Putamen (tissue), 1 donor: ENCODE data around the gene TMEM132C.
"Not testable (repeated sequence)": the region's sequence is repeated elsewhere in the genome, so short reads cannot be mapped to it uniquely, and the experiment has no call there.

Source experiments
- DNase-seq: peaks from one replicate; pipeline ENCODE4 v3.0.0-alpha.2; 2016; ENCODE audit warnings: low spot score

Gene TMEM132C

DNA sequence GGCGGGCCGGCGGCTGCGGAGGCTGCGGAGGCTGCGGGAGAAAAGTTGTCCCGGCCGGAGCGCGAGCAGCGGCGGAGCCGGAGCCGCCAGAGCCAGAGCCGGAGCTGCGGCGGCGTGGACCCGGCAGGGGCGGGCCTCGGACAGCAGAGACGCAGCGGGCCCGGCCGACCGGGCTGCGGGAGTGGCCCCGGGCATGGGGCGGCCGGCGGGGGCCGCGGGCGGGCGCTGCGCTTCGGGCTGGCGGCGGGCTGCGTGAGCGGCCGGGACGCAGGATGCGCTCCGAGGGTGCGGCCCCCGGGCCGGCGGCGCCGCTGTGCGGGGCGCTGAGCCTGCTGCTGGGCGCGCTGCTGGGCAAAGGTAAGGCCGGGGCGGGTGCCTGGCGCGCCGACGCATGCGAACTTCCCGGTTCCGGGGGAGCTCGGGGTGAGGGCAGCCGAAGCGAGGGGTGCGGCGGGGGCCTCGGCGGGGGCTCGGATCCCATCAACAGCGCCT, at the start of gene TMEM132C:
TMEM132C (plus strand) TSS at position 40 of the 492 bp plus-strand sequence; CDS start at position 273, 233 bp downstream.
- no peak for DNase-seq

- DNase-seq, result no peak
These were observed 42.7 kb upstream of the TMEM132C start for GRCh38 chr12:128224226-128224625.

GRCh38 chr12:128228581-128228980, 38.4 kb upstream of the TMEM132C start:
- no peak for DNase-seq

DNA sequence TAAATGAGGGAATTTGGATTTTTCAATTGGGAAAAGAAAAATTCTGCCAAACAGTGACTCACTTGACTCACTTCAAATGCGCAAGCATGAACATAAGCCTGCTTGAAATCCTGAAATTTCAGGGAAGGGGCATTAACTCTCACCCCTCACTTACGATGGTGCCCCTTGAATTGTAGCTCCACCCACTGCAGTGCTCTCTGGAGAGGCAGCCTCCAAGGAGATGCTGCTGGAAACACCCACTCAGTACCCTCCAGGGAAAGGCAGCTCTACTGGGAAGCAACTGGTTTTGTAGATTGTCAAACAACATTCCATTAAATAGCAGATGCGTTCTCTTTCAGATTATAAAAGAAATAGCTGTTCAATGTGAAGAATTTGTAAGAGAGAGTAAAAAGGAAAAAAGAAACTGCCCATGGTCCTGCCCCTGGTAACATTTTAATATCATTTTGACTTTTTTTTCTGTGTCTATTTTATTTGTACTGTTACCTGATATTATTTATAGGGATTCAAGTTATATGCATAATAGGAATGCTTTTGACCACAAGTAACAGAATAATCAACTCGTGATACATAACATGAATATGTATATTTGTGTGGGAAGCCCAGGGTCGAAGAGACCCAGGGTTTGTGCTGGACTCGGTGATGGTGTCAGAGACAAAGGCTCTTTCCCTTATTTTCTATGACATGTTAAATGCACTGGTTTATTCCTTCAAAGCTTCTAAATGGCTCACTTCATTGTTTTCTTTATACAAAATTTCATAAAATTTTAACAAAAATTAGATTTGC, 31.1 kb upstream of the TMEM132C start:
- no peak for DNase-seq

GRCh38 chr12:128236525-128236924, 30.4 kb upstream of the TMEM132C start:
- DNase-seq, result no peak

DNA sequence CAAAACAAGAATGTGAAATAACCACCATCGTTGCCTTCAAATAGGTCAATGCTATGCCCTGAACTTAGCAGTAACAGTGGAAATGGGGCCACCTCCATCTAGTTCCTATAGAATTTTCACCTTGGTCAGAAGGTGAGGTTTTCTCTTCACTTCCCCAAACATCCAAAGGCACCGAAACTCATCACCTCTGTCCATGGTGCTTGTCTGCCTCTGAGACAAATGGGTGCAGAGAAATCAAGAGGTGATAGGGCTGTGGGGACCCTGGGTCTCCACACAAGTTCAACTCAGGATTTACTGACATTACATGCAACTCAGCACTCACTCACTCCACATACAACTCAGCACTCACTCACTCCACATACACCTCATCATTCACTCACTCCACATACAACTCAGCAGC, 26.2 kb upstream of the TMEM132C start:
- DNase-seq, result no peak

DNA sequence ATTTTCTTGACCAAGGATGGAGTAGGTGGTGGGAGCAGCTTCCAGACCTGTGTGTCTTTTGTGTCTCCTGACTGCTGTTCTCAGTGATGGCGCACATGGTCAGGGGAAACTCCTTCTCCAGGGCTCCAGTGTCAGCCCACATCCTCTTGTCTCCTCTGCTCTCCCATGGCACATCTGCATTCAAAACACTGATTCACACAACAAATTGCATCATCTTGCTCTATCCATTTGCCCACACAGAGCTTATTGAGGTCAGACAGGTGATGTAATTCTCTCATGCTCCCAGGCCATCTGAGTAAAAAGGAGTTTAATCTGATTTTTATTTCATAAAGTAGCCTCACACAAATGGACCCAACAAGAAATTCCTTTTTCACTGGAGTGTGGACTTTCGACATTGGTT, 21.8 kb upstream of the TMEM132C start:
- no peak for DNase-seq

DNA sequence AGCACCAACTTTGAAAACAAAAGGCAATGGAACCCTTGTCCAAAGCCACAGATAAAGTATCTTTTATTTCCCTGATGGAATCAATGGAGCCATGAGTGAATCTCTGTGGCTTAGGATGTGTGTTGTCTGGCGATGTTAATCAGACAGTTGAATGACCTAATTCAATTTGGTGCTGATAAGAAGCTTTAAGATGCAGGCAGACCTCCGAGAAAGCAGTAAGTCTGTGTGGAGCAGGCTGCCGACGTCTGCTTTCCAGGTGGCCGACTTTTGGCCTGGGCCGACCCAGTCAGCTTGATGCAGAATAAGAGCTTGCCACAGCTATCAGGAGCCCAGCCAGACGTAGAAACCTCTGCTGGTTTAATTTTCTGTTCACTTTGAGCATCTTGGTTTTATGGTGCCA, 21.1 kb upstream of the TMEM132C start:
- no peak for DNase-seq

- no peak for DNase-seq
These were observed 16.9 kb upstream of the TMEM132C start for GRCh38 chr12:128250096-128250495.

DNA sequence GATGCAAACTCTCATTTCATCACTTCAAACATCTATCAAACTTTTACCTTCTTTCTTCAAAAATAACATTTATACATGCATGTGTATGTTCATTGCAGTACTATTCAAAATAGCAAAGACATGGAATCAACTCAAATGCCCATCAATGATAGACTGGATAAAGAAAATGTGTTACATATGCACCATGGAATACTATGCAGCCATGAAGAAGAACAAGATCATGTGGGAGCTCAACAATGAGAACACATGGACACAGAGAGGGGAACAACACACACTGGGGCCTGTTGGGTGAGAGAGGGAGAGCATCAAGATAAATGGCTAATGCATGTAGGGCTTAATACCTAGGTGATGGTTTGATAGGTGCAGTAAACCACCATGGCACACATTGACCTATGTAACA, 13.1 kb upstream of the TMEM132C start:
- not testable (repeated sequence) for DNase-seq

DNA sequence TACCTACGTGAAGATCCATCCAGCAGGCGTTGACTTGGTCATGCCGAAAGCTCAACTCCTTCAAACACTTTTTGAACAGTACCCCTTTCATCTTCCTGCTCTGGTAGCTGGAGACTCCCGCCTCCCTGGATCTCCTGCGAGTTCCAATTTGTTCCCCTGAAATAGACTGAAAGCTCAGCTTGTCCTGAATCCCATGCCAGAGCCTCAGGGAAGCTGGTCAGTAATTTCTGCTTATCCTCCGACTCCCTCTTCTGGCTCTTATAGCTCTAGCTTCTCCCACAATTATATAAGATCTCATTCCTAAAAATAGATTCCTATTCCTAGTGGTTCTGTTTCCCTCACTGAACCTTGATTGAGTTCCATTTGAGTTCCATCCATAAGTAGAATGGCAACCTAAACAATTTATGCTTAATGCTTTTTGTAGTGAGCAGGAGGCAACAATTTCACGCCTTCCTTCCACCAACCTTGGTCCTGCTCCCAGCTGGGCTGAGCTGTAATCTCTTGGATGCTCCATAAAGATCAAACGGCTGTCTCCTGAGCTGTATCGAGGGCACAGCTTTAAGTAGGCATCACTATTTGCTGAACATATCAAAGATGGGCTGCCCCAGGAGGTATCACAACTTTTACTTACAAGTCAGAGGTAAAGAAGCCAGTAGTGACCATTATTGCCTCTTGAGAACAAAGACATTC, 8.0 kb upstream of the TMEM132C start:
- peak; percentile 67 for DNase-seq

- DNase-seq, result peak; percentile 68
These were observed 7.4 kb upstream of the TMEM132C start for GRCh38 chr12:128259556-128260070.

DNA sequence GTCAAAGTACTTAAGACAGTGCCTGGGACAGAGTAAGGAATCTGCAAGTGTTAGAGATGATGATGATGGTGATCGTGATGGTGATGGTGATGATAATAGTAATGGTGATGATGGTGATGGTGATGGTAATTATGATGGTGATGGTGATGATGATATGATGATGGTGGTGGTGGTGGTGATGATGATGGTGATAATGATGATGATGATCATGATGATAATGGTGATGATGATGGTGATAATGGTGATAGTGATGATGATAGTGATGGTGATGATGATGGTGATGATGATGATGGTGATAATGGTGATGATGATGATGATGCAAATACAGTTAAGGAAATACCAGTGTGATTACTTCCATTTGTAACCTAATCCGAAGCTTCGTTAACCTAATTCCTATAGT, 5.2 kb upstream of the TMEM132C start:
- no peak for DNase-seq

- DNase-seq, result no peak
These were observed 1.4 kb upstream of the TMEM132C start for GRCh38 chr12:128265566-128265965.

DNA sequence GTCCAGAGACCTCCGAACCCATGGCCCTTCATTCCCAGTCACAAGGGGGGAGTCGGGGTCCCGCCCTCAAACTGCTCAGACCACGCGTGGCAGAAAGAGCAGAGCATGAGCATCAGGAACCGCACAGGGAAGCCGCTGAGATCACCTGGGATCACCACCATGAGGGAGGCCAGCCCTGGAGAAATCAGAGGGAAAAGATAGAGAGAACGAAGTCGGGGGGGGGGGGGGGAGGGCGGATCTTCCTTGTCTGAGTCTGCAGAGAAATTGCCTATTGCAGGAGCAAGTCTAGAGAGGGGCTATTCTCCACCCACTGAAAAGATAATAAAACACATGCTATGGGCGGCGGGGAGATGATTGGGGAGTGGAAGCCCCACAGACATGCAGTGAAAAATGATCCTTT, 884 bp upstream of the TMEM132C start:
- no peak for DNase-seq

DNA sequence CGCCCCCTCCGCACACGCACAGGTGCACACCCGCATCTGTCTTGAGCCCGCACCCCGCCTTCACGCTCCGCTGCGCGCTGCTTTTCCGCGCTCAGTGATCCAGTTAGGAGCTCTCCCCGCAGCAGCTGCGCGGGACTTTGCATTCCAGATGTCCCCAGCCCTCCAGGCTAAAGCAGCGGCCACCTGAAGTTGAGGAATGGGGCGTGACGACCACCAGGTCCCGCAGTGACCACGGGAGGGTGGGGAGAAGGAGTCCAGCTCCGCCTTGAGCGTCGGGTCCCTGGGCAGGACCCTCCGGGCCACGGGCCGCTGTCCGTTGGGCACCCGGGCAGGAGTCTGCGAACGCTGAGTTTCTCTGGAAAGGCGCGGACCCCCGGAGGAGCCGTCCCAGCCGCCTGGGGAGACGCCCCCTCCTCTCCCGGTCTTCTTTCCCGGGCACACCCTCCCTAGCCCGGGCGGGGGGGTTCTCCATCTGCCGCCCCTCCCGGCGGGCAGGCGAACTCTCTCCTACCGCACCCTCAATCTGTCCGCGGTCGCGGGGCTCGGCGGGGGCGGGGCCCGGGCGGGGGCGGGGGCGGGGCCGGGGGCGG, 334 bp upstream of the TMEM132C start:
- DNase-seq, result no peak

- DNase-seq, result no peak
These were observed 845 bp downstream of the TMEM132C start for GRCh38 chr12:128267651-128268378.

GRCh38 chr12:128268379-128268995, 1.5 kb downstream of the TMEM132C start:
- DNase-seq, result no peak

GRCh38 chr12:128269181-128269591, 2.2 kb downstream of the TMEM132C start:
- DNase-seq, result no peak

DNA sequence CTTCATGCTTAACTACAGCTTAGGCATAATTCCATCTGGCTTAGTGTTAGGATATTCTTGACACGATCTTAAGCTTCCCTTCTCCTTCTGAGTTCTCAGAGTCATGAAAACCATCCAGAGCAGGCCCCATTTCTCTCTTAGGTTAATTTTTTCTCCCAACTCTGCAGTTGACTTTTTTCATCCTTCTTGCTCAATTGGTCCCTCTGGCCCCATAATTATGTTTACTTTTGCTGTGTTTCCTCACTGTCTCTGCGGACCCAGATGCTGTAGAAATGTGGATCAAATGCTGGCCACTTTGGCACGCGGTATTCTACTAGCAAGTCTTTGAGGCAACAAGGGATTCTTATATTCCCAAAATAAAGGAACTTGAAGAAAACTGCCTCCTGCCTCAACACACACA, 9.5 kb downstream of the TMEM132C start:
- DNase-seq, result no peak

- DNase-seq, result no peak
These were observed 20.0 kb downstream of the TMEM132C start for GRCh38 chr12:128286970-128287369.

- no peak for DNase-seq
These were observed 21.4 kb downstream of the TMEM132C start for GRCh38 chr12:128288357-128288756.
